WTC11 (cell line): ENCODE data around the gene PQBP1.

Source experiments
- ATF1 ChIP-seq: sonication (generic); formaldehyde crosslinking; IDR thresholded peaks from 2 replicates; pipeline ENCODE4 v1.8.1; 2023; ENCODE audit warnings: mild to moderate bottlenecking, moderate library complexity, missing genetic modification reagents
- CREM ChIP-seq: sonication (generic); formaldehyde crosslinking; IDR thresholded peaks from 2 replicates; pipeline ENCODE4 v1.8.1; 2022; ENCODE audit warnings: mild to moderate bottlenecking, missing genetic modification reagents, moderate library complexity
- ERG ChIP-seq: fragments of 250-450 bp; sonication (Bioruptor Pico); IDR thresholded peaks from 2 replicates; pipeline ENCODE4 v1.8.0; 2021; ENCODE audit warnings: mild to moderate bottlenecking
- HMGXB4 ChIP-seq: sonication (generic); formaldehyde crosslinking; IDR thresholded peaks from 2 replicates; pipeline ENCODE4 v1.8.1; 2023; ENCODE audit warnings: mild to moderate bottlenecking, moderate library complexity, missing genetic modification reagents
- JUN ChIP-seq: sonication (generic); formaldehyde crosslinking; IDR thresholded peaks from 2 replicates; pipeline ENCODE4 v1.8.0; 2023; ENCODE audit warnings: mild to moderate bottlenecking, missing genetic modification reagents
- USF1 ChIP-seq: sonication (generic); formaldehyde crosslinking; IDR thresholded peaks from 2 replicates; pipeline ENCODE4 v1.8.0; 2022; ENCODE audit warnings: mild to moderate bottlenecking, missing genetic modification reagents
- TF ChIP-seq, protein P1 (sequence below): fragments of 200-600 bp; IDR thresholded peaks from 2 replicates; pipeline ENCODE4 v1.8.0; 2022; ENCODE audit warnings: antibody characterized with exemption

- TF ChIP-seq ATF1 (CRISPR knock-in tag) (no peak), ERG (CRISPR knock-in tag) (no peak), JUN (CRISPR knock-in tag) (no peak), HMGXB4 (CRISPR knock-in tag) (no peak), USF1 (CRISPR knock-in tag) (no peak), CREM (CRISPR knock-in tag) (no peak)
- TF ChIP-seq, protein P1, sequence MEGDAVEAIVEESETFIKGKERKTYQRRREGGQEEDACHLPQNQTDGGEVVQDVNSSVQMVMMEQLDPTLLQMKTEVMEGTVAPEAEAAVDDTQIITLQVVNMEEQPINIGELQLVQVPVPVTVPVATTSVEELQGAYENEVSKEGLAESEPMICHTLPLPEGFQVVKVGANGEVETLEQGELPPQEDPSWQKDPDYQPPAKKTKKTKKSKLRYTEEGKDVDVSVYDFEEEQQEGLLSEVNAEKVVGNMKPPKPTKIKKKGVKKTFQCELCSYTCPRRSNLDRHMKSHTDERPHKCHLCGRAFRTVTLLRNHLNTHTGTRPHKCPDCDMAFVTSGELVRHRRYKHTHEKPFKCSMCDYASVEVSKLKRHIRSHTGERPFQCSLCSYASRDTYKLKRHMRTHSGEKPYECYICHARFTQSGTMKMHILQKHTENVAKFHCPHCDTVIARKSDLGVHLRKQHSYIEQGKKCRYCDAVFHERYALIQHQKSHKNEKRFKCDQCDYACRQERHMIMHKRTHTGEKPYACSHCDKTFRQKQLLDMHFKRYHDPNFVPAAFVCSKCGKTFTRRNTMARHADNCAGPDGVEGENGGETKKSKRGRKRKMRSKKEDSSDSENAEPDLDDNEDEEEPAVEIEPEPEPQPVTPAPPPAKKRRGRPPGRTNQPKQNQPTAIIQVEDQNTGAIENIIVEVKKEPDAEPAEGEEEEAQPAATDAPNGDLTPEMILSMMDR: no peak
Measured at GRCh38 chrX:48942895-48943294, 45.2 kb downstream of the PQBP1 start.
